CD4-positive, CD25-positive, alpha-beta regulatory T cell (primary cell): ENCODE measurements around the gene ASGR1. TPM values are rescaled to one million over a fixed set of nuclear protein-coding genes. Genes with fewer than 3 reads are reported as not detected.

ENCODE experiments used
- ATAC-seq, 2 donors: fragments of 150-1000 bp; cut with Tn5 transposase; one replicate each; pipeline ENCODE4 v1.10.0; 2021; ENCODE audit warnings: low read depth in 2 of 2, moderate number of reproducible peaks in 2 of 2, moderate library complexity in 1 of 2
- DNase-seq, 3 donors: peaks; one replicate each; pipeline versions ENCODE4 v3.0.0 to v3.0.0-alpha.2; 2012 to 2022; ENCODE audit warnings: mixed read lengths in 1 of 3
- H3K27ac ChIP-seq: one replicate; pipeline ENCODE4 v1.7.0; 2013; ENCODE audit warnings: mild to moderate bottlenecking, low read length; ENCODE audit not compliant: insufficient read depth, poor library complexity, severe bottlenecking
- H3K27me3 ChIP-seq: one replicate; pipeline ENCODE4 v1.7.0; 2013; ENCODE audit warnings: low read length; ENCODE audit not compliant: control insufficient read depth, insufficient read depth
- H3K36me3 ChIP-seq: one replicate; pipeline ENCODE4 v1.7.0; 2013; ENCODE audit warnings: mild to moderate bottlenecking, low read length, moderate library complexity; ENCODE audit not compliant: control insufficient read depth, insufficient read depth
- H3K4me1 ChIP-seq: 2 replicates; pipeline ENCODE4 v1.7.0; 2013; ENCODE audit warnings: mild to moderate bottlenecking, low read length; ENCODE audit not compliant: insufficient read depth, control insufficient read depth, poor library complexity, severe bottlenecking
- H3K4me3 ChIP-seq: one replicate; pipeline ENCODE4 v1.7.0; 2013; ENCODE audit warnings: low read depth, mild to moderate bottlenecking, low read length, moderate library complexity
- H3K9me3 ChIP-seq, 2 experiments: 1 replicate in 1 of 2; 2 replicates in 1 of 2; pipeline ENCODE4 v1.7.0; 2013; ENCODE audit warnings: low read length in 2 of 2, mild to moderate bottlenecking in 1 of 2, moderate library complexity in 1 of 2; ENCODE audit not compliant: control insufficient read depth in 2 of 2
- H3K27ac Mint-ChIP-seq, 3 donors: one replicate each; pipeline ENCODE4 v1.8.0; 2020 to 2022; ENCODE audit warnings: mild to moderate bottlenecking in 3 of 3, mixed read lengths in 3 of 3, moderate library complexity in 2 of 3
- H3K27me3 Mint-ChIP-seq: one replicate; pipeline ENCODE4 v1.8.0; 2022; ENCODE audit warnings: mild to moderate bottlenecking, mixed read lengths
- H3K36me3 Mint-ChIP-seq: one replicate; pipeline ENCODE4 v1.8.0; 2020; ENCODE audit warnings: mixed read lengths
- H3K4me1 Mint-ChIP-seq, 4 donors: one replicate each; pipeline ENCODE4 v1.8.0; 2020 to 2022; ENCODE audit warnings: mixed read lengths in 4 of 4, mild to moderate bottlenecking in 1 of 4
- H3K4me3 Mint-ChIP-seq, 4 donors: one replicate each; pipeline ENCODE4 v1.8.0; 2020 to 2022; ENCODE audit warnings: mild to moderate bottlenecking in 4 of 4, mixed read lengths in 4 of 4, moderate library complexity in 3 of 4
- H3K9me3 Mint-ChIP-seq, 7 donors: one replicate each; pipeline ENCODE4 v1.8.0; 2020 to 2022; ENCODE audit warnings: mixed read lengths in 7 of 7, mild to moderate bottlenecking in 3 of 7, moderate library complexity in 2 of 7
- polyA plus RNA-seq, 4 donors: library from polyadenylated mRNA; unstranded; fragments of 300-500 nt; fragmentation: Illumina TruSeq; gene quantifications; one replicate each; pipeline ENCODE4 v1.2.3, GENCODE V29; 2021
- total RNA-seq: library from RNA; stranded (reverse); gene quantifications from one replicate; pipeline ENCODE4 v1.2.3, GENCODE V29; 2022

Gene ASGR1
- total and polyA plus RNA-seq, 5 donors from 2014 or later = 0.24 TPM; not detected in 4

DNA sequence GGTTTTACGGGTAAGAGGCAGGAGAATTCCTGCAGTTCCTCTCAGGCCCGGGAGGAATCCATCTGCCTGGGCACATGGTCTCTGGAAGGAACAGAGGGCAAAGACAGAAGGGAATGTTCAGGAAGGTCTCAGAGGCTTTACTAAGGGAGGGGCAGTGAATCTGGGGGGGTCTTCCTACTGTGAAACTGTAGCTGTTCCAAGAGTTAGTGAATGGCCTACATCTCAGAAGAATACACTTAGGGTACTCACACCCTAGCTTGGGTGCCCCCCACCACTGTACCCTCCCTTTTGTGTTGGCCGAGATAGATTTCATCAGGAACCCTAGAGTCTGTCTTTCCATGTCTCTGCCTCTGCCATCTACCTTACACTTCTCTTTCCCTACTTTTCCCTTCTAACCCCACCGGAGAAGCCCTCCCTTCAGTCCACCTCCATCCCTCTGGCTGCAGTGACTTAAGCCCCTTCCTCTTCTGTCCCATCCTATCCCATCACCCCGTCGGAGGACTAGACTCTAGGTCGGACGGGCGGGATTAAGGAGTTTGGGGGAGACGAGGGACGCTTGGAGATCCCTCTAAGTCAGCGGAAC is 40.1 kb upstream of the ASGR1 start:
- Mint-ChIP-seq H3K9me3 (no peaks in the 10 kb centered on the region), H3K27ac (peak overlapping the region; percentile 91 to 97 (median 97)), H3K36me3 (peaks cover 9% of the 10 kb centered on the region), H3K27me3 (peaks cover 6% of the 10 kb centered on the region), H3K4me3 (peak overlapping the region; percentile 89 to 96 (median 94)), H3K4me1 (peaks cover 0 to 65% (median 33%) of the 10 kb centered on the region in 4 donors)
- no peak for ATAC-seq
- Histone ChIP-seq H3K27ac (peak overlapping the region; percentile 83), H3K4me1 (peaks cover 60% of the 10 kb centered on the region), H3K4me3 (peak overlapping the region; percentile 75), H3K9me3 (no peaks in the 10 kb centered on the region), H3K27me3 (no peaks in the 10 kb centered on the region), H3K36me3 (peaks cover 19% of the 10 kb centered on the region)
- no peak for DNase-seq

DNA sequence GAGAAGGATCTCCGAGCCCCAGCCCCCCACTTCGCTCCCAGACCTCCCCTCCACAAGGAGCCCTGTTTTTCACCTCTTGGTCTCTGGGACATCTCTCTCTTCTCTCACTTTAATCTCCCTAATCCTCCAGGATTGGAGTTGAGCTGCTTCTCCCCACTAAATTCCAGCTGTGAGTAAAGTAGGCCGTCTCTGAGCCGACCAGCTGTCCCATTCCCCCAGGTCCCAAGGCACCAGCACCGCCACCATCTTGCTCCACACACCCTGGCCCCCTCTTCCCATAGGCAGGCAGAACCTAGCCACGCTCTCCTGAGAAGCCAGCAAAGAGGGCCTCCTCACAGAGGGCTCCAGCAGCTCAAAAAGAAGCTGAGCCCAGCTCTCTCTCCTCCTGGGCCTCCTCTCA is 39.6 kb upstream of the ASGR1 start:
- Histone ChIP-seq H3K9me3 (no peaks in the 10 kb centered on the region), H3K36me3 (peaks cover 16% of the 10 kb centered on the region), H3K4me1 (peaks cover 65% of the 10 kb centered on the region), H3K4me3 (no peak overlapping the region), H3K27ac (peak overlapping the region; percentile 83), H3K27me3 (no peaks in the 10 kb centered on the region)
- ATAC-seq (no peak), DNase-seq (no peak)
- H3K27ac Mint-ChIP-seq = peak overlapping the region; percentile 55 to 91 (median 79)
- peaks cover 11% of the 10 kb centered on the region for H3K27me3 Mint-ChIP-seq
- peaks cover 0 to 70% (median 35%) of the 10 kb centered on the region in 4 donors for H3K4me1 Mint-ChIP-seq
- no peaks in the 10 kb centered on the region for H3K9me3 Mint-ChIP-seq
- H3K4me3 Mint-ChIP-seq = peak overlapping the region in 3 of 4 donors; percentile 73 to 96 (median 89)
- H3K36me3 Mint-ChIP-seq = peaks cover 5% of the 10 kb centered on the region

DNA sequence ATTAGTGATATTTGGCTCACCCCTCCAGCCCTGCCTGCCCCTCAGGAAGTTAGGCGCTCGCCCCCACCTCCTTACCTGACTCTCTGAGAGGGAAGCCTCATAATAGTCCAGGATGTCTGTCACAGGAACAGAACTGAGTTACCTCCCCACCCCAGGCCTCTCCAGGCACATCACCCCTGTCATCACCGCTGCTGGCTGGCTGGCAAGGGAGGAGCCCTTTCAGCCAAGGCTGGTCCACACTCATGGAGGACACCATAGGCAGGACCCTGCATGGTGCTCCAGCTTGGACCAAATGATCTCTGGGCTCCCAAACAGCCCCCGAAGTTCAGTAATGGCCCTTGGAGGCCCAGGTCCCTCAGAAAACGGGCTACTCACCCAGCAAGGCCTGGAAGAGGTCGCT is 39.0 kb upstream of the ASGR1 start:
- no peak for DNase-seq
- Histone ChIP-seq H3K27ac (peak overlapping the region; percentile 60), H3K36me3 (peaks cover 10% of the 10 kb centered on the region), H3K4me3 (no peak overlapping the region), H3K4me1 (peaks cover 70% of the 10 kb centered on the region), H3K27me3 (no peaks in the 10 kb centered on the region), H3K9me3 (no peaks in the 10 kb centered on the region)
- H3K9me3 Mint-ChIP-seq = no peaks in the 10 kb centered on the region
- no peak for ATAC-seq
- peaks cover 0 to 76% (median 39%) of the 10 kb centered on the region in 4 donors for H3K4me1 Mint-ChIP-seq
- H3K27me3 Mint-ChIP-seq = peaks cover 11% of the 10 kb centered on the region
- H3K27ac Mint-ChIP-seq = peak overlapping the region in 1 of 3 donors; percentile 62
- no peaks in the 10 kb centered on the region for H3K36me3 Mint-ChIP-seq
- peak overlapping the region; percentile 51 to 96 (median 72) for H3K4me3 Mint-ChIP-seq

DNA sequence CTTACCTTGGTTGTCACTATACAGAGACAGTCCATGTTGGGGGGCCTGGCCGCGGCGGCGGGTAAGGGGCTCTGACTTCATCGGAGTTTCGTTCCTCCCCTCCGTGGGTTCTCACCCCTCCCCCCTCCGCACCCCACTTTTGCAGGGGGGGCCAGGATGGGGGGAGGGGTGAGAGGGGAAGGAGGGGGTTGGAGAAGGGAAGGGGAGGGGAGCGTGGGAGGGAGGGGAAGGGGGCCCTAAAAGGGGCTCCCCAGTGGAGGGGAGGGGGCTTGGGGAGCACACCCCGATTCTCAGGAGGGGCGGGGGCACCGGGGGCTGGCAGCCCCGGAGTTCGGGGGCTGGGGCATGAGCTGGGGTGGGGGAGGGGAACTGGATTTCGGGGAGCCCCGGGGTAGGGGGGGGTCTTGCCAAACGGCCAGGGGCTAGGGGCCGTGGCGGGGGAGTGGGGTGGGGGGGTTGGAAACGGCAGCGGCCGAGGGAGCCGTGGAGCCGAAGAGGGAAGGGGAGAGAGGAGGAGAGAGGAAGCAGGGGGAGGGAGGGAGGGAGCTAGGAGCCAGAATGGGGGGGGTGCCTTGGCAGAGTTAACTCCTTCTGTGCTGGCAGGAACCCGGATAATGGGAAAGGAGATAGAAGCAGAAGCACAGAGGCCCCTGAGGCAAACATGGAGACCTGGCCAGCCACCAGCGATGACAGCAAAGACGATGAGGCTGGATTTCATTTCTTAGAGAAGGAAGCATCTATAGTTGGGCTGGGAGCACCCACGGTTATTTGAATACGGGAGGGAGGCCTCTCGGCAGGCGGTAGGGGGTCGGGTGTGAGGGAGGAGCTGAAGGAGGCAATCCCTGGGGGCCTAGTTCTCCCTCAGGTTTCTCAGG is 38.2 kb upstream of the ASGR1 start:
- ATAC-seq = no peak
- Mint-ChIP-seq H3K27me3 (peaks cover 11% of the 10 kb centered on the region), H3K9me3 (no peaks in the 10 kb centered on the region), H3K4me3 (peak overlapping the region; percentile 11 to 96 (median 72)), H3K4me1 (peaks cover 0 to 78% (median 40%) of the 10 kb centered on the region in 4 donors), H3K36me3 (no peaks in the 10 kb centered on the region), H3K27ac (peak overlapping the region in 2 of 3 donors; percentile 91 to 92)
- Histone ChIP-seq H3K4me3 (no peak overlapping the region), H3K27ac (peak overlapping the region; percentile 60), H3K9me3 (no peaks in the 10 kb centered on the region), H3K4me1 (peaks cover 70% of the 10 kb centered on the region), H3K36me3 (peaks cover 3% of the 10 kb centered on the region), H3K27me3 (no peaks in the 10 kb centered on the region)
- DNase-seq = peak in 1 of 3 donors; percentile 28

DNA sequence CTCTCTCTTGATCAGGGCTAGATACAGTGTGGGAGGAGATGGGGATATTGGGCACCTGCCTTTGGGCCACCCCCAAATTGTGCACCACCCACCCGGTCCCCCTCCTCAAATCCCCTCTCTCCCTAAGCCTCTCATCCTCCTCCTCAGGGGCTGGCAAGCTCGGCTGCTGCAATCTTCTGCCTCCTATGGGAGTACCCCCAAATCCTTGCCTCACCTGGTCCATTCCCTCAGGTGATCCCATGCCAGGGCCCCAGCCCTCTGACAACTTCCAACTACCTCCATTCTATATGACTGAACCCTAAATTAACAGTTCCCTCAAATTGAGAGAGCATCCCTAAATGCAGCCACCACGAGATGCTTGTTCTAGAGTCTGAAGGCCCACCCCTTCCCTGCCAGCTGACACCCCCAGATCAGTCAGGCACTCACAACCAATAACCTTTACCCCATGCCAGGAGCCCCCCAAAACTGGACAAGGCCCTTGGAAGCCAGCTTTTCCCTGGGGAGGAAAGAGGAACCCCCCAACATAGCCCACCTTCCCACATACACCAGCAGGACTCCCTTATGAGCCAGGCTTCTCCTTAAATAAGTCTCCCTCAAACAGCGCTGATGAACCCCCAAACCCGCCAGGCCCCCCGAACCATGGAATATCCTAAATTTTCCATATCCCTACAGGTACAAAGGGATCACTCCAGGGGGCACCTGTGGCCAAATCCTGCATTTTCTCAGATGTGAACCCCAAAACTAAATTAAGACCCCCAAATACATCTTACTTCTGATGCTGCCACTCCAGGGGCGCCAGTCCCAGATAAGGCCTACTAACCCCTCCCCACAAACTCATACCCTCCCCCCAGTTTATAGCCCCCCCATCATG is 37.3 kb upstream of the ASGR1 start:
- Histone ChIP-seq H3K27ac (peak overlapping the region; percentile 23), H3K9me3 (no peaks in the 10 kb centered on the region), H3K36me3 (no peaks in the 10 kb centered on the region), H3K4me1 (peaks cover 64% of the 10 kb centered on the region), H3K4me3 (no peak overlapping the region), H3K27me3 (no peaks in the 10 kb centered on the region)
- H3K9me3 Mint-ChIP-seq = no peaks in the 10 kb centered on the region
- peaks cover 0 to 80% (median 41%) of the 10 kb centered on the region in 4 donors for H3K4me1 Mint-ChIP-seq
- ATAC-seq (no peak), DNase-seq (no peak)
- peak overlapping the region; percentile 60 to 86 (median 72) for H3K4me3 Mint-ChIP-seq
- peaks cover 18% of the 10 kb centered on the region for H3K27me3 Mint-ChIP-seq
- H3K27ac Mint-ChIP-seq = peak overlapping the region; percentile 72 to 93 (median 91)
- H3K36me3 Mint-ChIP-seq = no peaks in the 10 kb centered on the region

DNA sequence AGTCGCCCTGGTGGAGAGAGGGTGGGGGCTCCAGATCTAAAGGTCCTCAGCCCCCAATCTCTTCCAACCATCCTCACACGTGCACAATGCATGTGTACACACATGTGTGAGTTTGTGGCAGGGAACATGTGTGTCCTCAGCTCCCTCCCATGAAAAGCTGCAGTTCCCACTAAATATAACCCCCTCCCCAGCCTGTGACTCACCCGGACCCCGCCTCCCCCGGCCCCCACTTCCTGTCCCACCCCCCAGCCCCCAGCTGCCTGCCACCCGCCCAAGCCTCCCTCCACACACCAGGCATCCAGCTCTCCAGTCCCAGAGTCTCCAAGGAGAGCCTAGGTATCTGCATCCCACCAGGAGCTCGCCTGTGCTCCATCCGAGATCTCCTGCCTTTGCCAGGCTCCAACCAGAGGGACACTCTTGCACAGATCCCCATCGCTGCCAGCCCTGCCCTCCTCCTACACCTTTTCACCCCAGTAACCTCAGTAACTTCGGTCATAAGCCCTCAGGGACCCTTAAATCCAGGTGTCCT is 36.5 kb upstream of the ASGR1 start:
- H3K4me3 Mint-ChIP-seq = peak overlapping the region in 3 of 4 donors; percentile 76 to 96 (median 86)
- DNase-seq = no peak
- Histone ChIP-seq H3K4me1 (peaks cover 57% of the 10 kb centered on the region), H3K9me3 (no peaks in the 10 kb centered on the region), H3K27ac (peak overlapping the region; percentile 97), H3K27me3 (no peaks in the 10 kb centered on the region), H3K4me3 (no peak overlapping the region), H3K36me3 (no peaks in the 10 kb centered on the region)
- H3K36me3 Mint-ChIP-seq = no peaks in the 10 kb centered on the region
- H3K9me3 Mint-ChIP-seq = no peaks in the 10 kb centered on the region
- peaks cover 23% of the 10 kb centered on the region for H3K27me3 Mint-ChIP-seq
- H3K27ac Mint-ChIP-seq = peak overlapping the region in 1 of 3 donors; percentile 93
- peaks cover 0 to 73% (median 35%) of the 10 kb centered on the region in 4 donors for H3K4me1 Mint-ChIP-seq
- no peak for ATAC-seq

DNA sequence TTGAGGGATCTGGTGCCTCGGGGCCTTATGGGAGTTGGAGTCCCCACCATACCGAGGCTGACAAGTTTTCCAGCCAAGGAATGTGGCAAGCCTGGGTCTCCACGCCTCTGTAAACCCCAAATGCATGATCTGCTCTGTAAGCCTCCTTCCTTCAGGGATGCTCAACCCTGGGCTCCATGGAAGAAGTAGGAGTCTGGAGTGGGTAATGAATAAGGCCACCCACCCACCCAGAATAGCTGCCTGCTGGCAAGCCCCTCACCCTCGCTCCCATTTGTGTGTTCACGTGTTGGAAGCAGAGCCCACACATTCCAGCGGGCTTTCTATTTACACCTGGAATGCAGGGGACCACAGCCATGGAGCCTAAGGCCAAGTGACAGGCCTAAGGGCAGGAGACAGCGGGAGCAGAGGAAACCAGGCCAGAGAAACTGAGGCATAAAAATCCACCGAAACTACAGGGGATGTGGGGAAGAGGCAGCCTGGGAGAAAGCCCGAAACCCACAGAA is 36.0 kb upstream of the ASGR1 start:
- Histone ChIP-seq H3K27me3 (no peaks in the 10 kb centered on the region), H3K4me1 (peaks cover 51% of the 10 kb centered on the region), H3K9me3 (no peaks in the 10 kb centered on the region), H3K36me3 (no peaks in the 10 kb centered on the region), H3K27ac (peak overlapping the region; percentile 97), H3K4me3 (peak overlapping the region; percentile 85)
- Mint-ChIP-seq H3K4me1 (peaks cover 0 to 67% (median 30%) of the 10 kb centered on the region in 4 donors), H3K36me3 (no peaks in the 10 kb centered on the region), H3K27ac (peak overlapping the region; percentile 92 to 99 (median 99)), H3K9me3 (no peaks in the 10 kb centered on the region), H3K4me3 (peak overlapping the region; percentile 85 to 96 (median 90)), H3K27me3 (peaks cover 23% of the 10 kb centered on the region)
- DNase-seq = no peak
- no peak for ATAC-seq
